ENCODE measurements around the gene BEGAIN. TPM values are rescaled to one million over a fixed set of nuclear protein-coding genes. Genes with fewer than 3 reads are reported as not detected.

BEGAIN gene
- polyA plus RNA-seq, 1 experiment, result 0.16 TPM

GRCh38 chr14:100494645-100495044 lies 92.6 kb downstream of the BEGAIN start:
- H3K4me3 ChIP-seq (ENCODE audit: low read depth, low read length), result no peak overlapping the region
- TF ChIP-seq CTCF (IDR thresholded peaks at IDR 0.05; ENCODE audit: low read depth, low read length), result no peak
- ChIA-PET CTCF (no interaction called here), POLR2A (no interaction called here)
- H3K9me3 ChIP-seq (ENCODE audit: control insufficient read depth, insufficient read depth, low read length), result no peaks in the 10 kb centered on the region
- H3K27me3 ChIP-seq (ENCODE audit: control insufficient read depth, insufficient read depth, low read length), result no peaks in the 10 kb centered on the region
- no peak overlapping the region for H3K27ac ChIP-seq (ENCODE audit: low read depth, low read length)
- no peak for DNase-seq (ENCODE audit: low read depth, low spot score)

DNA sequence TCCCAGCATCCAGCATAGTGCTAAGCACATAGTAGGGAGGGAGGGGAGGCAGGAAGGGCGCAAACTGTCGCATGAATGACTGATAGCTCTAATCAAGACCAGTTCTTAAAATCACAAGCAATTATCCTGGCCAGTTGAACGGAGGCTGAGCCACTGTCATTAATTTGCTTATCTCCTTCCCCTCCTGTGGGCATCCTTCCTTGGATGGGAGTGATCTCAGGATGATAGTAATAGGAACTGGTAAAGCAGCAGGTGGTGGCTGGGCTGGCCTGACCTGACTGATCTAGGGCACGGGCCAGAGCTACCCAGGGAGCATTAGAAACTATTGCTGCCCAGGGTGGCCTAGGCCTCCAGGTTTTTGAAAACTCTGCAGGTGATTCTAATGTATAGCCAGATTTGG lies 97.0 kb downstream of the BEGAIN start:
- H3K27ac ChIP-seq (ENCODE audit: low read depth, low read length), result no peak overlapping the region
- no peak for DNase-seq (ENCODE audit: low read depth, low spot score)
- H3K4me3 ChIP-seq (ENCODE audit: low read depth, low read length), result no peak overlapping the region
- no peak for TF ChIP-seq CTCF (IDR thresholded peaks at IDR 0.05; ENCODE audit: low read depth, low read length)
- H3K9me3 ChIP-seq (ENCODE audit: control insufficient read depth, insufficient read depth, low read length), result no peaks in the 10 kb centered on the region
- H3K27me3 ChIP-seq (ENCODE audit: control insufficient read depth, insufficient read depth, low read length), result no peaks in the 10 kb centered on the region
- ChIA-PET CTCF (no interaction called here), POLR2A (no interaction called here)

DNA sequence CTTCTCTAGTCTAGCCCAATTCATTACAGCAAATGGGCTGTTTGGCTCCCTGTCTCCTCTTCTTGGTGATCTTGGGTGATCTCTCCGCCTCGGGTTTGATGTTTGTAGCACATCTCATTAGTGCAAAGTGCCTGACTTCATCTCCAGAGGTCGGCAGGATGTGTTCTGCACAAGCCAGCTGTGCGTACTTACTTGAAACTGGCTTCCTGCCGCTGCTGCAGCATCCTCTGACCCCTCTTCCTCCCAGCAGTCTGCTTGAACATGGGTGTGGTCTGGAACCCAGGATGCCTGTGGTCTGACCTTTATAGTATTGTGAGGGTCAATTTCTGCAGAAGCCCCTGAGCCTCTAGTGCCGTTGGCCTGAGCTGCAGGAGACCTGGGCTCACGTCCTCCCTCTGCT lies 99.2 kb downstream of the BEGAIN start:
- no peak overlapping the region for H3K4me3 ChIP-seq (ENCODE audit: low read depth, low read length)
- ChIA-PET CTCF (no interaction called here), POLR2A (no interaction called here)
- H3K27me3 ChIP-seq (ENCODE audit: control insufficient read depth, insufficient read depth, low read length), result no peaks in the 10 kb centered on the region
- no peaks in the 10 kb centered on the region for H3K9me3 ChIP-seq (ENCODE audit: control insufficient read depth, insufficient read depth, low read length)
- no peak overlapping the region for H3K27ac ChIP-seq (ENCODE audit: low read depth, low read length)
- DNase-seq (ENCODE audit: low read depth, low spot score), result no peak
- no peak for TF ChIP-seq CTCF (IDR thresholded peaks at IDR 0.05; ENCODE audit: low read depth, low read length)

DNA sequence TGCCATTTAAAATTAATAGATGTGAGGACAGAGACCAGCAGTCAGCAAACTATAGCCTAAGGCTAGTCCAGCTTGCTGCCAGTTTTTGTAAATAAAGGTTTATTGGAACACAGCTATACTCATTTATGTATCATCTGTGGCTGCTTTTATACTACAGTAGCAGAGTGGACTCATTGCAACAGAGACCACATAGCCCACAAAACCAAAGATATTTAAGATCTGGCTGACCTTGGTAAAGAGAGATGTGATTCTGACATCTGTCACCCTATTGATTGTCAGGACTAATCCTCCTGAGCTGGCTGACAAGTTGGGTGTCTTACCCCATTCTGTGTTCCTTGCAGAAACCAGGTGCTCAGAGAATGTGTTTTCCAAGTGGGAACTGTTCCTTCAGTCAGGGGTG lies 99.9 kb downstream of the BEGAIN start:
- Histone ChIP-seq H3K9me3 (ENCODE audit: control insufficient read depth, insufficient read depth, low read length) (no peaks in the 10 kb centered on the region), H3K4me3 (ENCODE audit: low read depth, low read length) (no peak overlapping the region), H3K27ac (ENCODE audit: low read depth, low read length) (no peak overlapping the region), H3K27me3 (ENCODE audit: control insufficient read depth, insufficient read depth, low read length) (no peaks in the 10 kb centered on the region)
- no peak for DNase-seq (ENCODE audit: low read depth, low spot score)
- ChIA-PET POLR2A (no interaction called here), CTCF (interaction anchor here (0.9 kb wide), 1 partner anchor 158 kb away, joined by 3 read pairs; no protein-coding TSS in a partner anchor)
- TF ChIP-seq CTCF (IDR thresholded peaks at IDR 0.05; ENCODE audit: low read depth, low read length), result no peak

Small RNAs within 50 kb of the gene (small RNA-seq; reads per million reads assigned to genes)
- not detected for gene RN7SKP92 (ENCODE audit: insufficient read length, low read depth)

Other genes starting within 250 kb of the BEGAIN start
- 16.0 and 16.8 TPM in 2 replicates for gene WDR25, start 210.9 kb downstream of the BEGAIN start, polyA plus RNA-seq (2011; rRNA removed)
- 0.12 TPM in 1 of 2 replicates, not detected in the other for gene DLK1, start 139.5 kb upstream of the BEGAIN start, polyA plus RNA-seq (2011; rRNA removed)
- gene MEG3, start 238.7 kb upstream of the BEGAIN start, polyA plus RNA-seq (2011; rRNA removed), result 306 and 310 TPM in 2 replicates